HG02759 (cell line): ENCODE results near the gene FAM83C.

Experiments
- ATAC-seq: cut with Tn5 transposase; IDR thresholded peaks from one replicate; pipeline ENCODE4 v1.9.1; 2021; ENCODE audit warnings: mild to moderate bottlenecking, moderate library complexity; ENCODE audit not compliant: unreplicated experiment

FAM83C gene

DNA sequence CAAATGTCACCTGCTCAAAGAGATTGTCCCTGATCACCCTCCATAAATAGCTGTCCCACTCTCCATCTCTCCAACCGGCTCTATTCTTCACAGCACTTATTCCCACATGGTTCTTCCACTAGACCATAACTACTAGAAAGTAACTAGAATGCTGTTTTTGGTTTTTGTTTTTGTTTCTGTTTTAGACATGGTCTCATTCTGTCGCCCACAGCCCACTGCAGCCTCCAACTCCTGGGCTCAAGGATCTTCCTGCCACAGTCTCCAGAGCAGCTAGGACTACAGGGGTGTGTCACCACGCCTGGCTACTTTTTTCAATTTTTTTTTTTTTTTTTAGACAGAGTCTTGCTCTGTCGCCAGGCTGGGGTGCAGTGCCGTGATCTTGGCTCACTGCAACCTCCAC lies 53.5 kb downstream of the FAM83C start:
- no peak for ATAC-seq

GRCh38 chr20:35238170-35238569 lies 54.1 kb downstream of the FAM83C start:
- no peak for ATAC-seq

DNA sequence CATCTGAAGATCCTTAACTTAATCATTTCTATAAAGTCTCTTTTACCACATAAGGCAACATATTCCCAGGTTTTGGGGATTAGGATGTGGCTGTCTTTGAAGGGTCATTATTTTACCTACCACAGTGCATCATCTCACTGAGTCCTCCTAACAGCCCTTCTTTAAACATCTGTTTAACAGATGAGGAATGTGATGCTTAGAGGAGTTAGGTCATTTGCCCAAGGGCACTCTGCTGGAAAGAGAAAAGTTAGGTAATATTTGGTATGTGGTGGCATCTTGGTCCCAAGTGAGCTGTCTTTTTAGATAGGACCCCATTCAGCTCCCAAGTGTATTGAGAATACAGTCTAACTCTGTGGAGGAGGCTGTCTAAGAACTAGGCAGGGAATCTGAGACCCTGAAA lies 54.7 kb downstream of the FAM83C start:
- ATAC-seq = no peak

- ATAC-seq = no peak
These were observed 56.3 kb downstream of the FAM83C start for GRCh38 chr20:35235881-35236280.
